Raji (cell line): ENCODE results near the gene DGKB.

Source experiments
- POLR2A ChIP-seq: IDR thresholded peaks from 2 replicates; pipeline ENCODE4 v1.6.1; 2011; ENCODE audit warnings: low read depth, low read length, control low read depth; ENCODE audit not compliant: insufficient read depth

Gene DGKB

GRCh38 chr7:14495633-14496032, 406.9 kb downstream of the DGKB start:
- TF ChIP-seq POLR2A = no peak

GRCh38 chr7:14487701-14488395, 414.7 kb downstream of the DGKB start:
- TF ChIP-seq POLR2A = no peak

GRCh38 chr7:14483663-14484062, 418.9 kb downstream of the DGKB start:
- TF ChIP-seq POLR2A = no peak

GRCh38 chr7:14480281-14480680, 422.3 kb downstream of the DGKB start:
- TF ChIP-seq POLR2A = no peak

- TF ChIP-seq POLR2A = no peak
These were observed 423.6 kb downstream of the DGKB start for GRCh38 chr7:14478834-14479510.

- no peak for TF ChIP-seq POLR2A
These were observed 444.7 kb downstream of the DGKB start for GRCh38 chr7:14457568-14458453.

- no peak for TF ChIP-seq POLR2A
These were observed 453.3 kb downstream of the DGKB start for GRCh38 chr7:14449291-14449690.

GRCh38 chr7:14446829-14447228, 455.7 kb downstream of the DGKB start:
- no peak for TF ChIP-seq POLR2A

GRCh38 chr7:14446219-14446618, 456.3 kb downstream of the DGKB start:
- TF ChIP-seq POLR2A = no peak

GRCh38 chr7:14438366-14438765, 464.2 kb downstream of the DGKB start:
- TF ChIP-seq POLR2A = no peak

- no peak for TF ChIP-seq POLR2A
These were observed 465.7 kb downstream of the DGKB start for GRCh38 chr7:14436878-14437277.

- no peak for TF ChIP-seq POLR2A
These were observed 469.6 kb downstream of the DGKB start for GRCh38 chr7:14432924-14433323.

- TF ChIP-seq POLR2A = no peak
These were observed 471.6 kb downstream of the DGKB start for GRCh38 chr7:14430926-14431325.

- TF ChIP-seq POLR2A = no peak
These were observed 477.0 kb downstream of the DGKB start for GRCh38 chr7:14425559-14425958.

- no peak for TF ChIP-seq POLR2A
These were observed 477.9 kb downstream of the DGKB start for GRCh38 chr7:14424675-14425074.

GRCh38 chr7:14420768-14421167, 481.8 kb downstream of the DGKB start:
- no peak for TF ChIP-seq POLR2A
